ENCODE results near the gene CPN2.

Gene CPN2

GRCh38 chr3:194354315-194354714 is 3.2 kb upstream of the CPN2 start:
- no peak overlapping the region for H2AFZ ChIP-seq (ENCODE audit: low read depth, low read length, severe bottlenecking)
- no peaks in the 10 kb centered on the region for H4K20me1 ChIP-seq (ENCODE audit: low read depth, low read length)
- no peak overlapping the region for H3K4me3 ChIP-seq (ENCODE audit: insufficient read depth, low read length, poor library complexity, severe bottlenecking)
- H3K36me3 ChIP-seq (ENCODE audit: low read length) = no peaks in the 10 kb centered on the region
- H3K9me3 ChIP-seq (ENCODE audit: insufficient read depth, low read length) = no peaks in the 10 kb centered on the region
- TF ChIP-seq CTCF (IDR thresholded peaks at IDR 0.05; ENCODE audit: insufficient read depth, low read length, poor library complexity, severe bottlenecking) = no peak
- no peak for TF ChIP-seq EZH2phosphoT487 (conservative IDR thresholded peaks at IDR 0.05; ENCODE audit: low read length)
- H3K79me2 ChIP-seq (ENCODE audit: insufficient read depth, low read length) = no peaks in the 10 kb centered on the region
- H3K27ac ChIP-seq (ENCODE audit: low read depth, low read length) = no peak overlapping the region
- H3F3A ChIP-seq (ENCODE audit: insufficient read depth) = no peaks in the 10 kb centered on the region
- H3K4me2 ChIP-seq (ENCODE audit: low read depth, low read length, poor library complexity, severe bottlenecking) = no peak overlapping the region
- H3K9ac ChIP-seq (ENCODE audit: low read length) = no peak overlapping the region
- H3K27me3 ChIP-seq (ENCODE audit: low read length) = no peaks in the 10 kb centered on the region
- no peaks in the 10 kb centered on the region for H3K9me2 ChIP-seq (replicated peaks; ENCODE audit: insufficient read depth, low read length)

GRCh38 chr3:194352667-194353246 is 1.6 kb upstream of the CPN2 start:
- Histone ChIP-seq H3K27me3 (ENCODE audit: low read length) (no peaks in the 10 kb centered on the region), H3K79me2 (ENCODE audit: insufficient read depth, low read length) (no peaks in the 10 kb centered on the region), H3K9ac (ENCODE audit: low read length) (no peak overlapping the region), H3K36me3 (ENCODE audit: low read length) (no peaks in the 10 kb centered on the region), H4K20me1 (ENCODE audit: low read depth, low read length) (no peaks in the 10 kb centered on the region), H3K4me2 (ENCODE audit: low read depth, low read length, poor library complexity, severe bottlenecking) (no peak overlapping the region), H3K9me3 (ENCODE audit: insufficient read depth, low read length) (no peaks in the 10 kb centered on the region), H3K27ac (ENCODE audit: low read depth, low read length) (no peak overlapping the region), H3F3A (ENCODE audit: insufficient read depth) (no peaks in the 10 kb centered on the region), H3K9me2 (replicated peaks; ENCODE audit: insufficient read depth, low read length) (no peaks in the 10 kb centered on the region), H3K4me3 (ENCODE audit: insufficient read depth, low read length, poor library complexity, severe bottlenecking) (no peak overlapping the region), H2AFZ (ENCODE audit: low read depth, low read length, severe bottlenecking) (no peak overlapping the region)
- no peak for TF ChIP-seq CTCF (IDR thresholded peaks at IDR 0.05; ENCODE audit: insufficient read depth, low read length, poor library complexity, severe bottlenecking)
- TF ChIP-seq EZH2phosphoT487 (conservative IDR thresholded peaks at IDR 0.05; ENCODE audit: low read length) = no peak

GRCh38 chr3:194351952-194352536 is 916 bp upstream of the CPN2 start:
- TF ChIP-seq CTCF (IDR thresholded peaks at IDR 0.05; ENCODE audit: insufficient read depth, low read length, poor library complexity, severe bottlenecking) (no peak), EZH2phosphoT487 (conservative IDR thresholded peaks at IDR 0.05; ENCODE audit: low read length) (no peak)
- no peak overlapping the region for H3K4me2 ChIP-seq (ENCODE audit: low read depth, low read length, poor library complexity, severe bottlenecking)
- no peak overlapping the region for H3K9ac ChIP-seq (ENCODE audit: low read length)
- H2AFZ ChIP-seq (ENCODE audit: low read depth, low read length, severe bottlenecking) = no peak overlapping the region
- H3K27ac ChIP-seq (ENCODE audit: low read depth, low read length) = no peak overlapping the region
- H3K4me3 ChIP-seq (ENCODE audit: insufficient read depth, low read length, poor library complexity, severe bottlenecking) = no peak overlapping the region
- no peaks in the 10 kb centered on the region for H4K20me1 ChIP-seq (ENCODE audit: low read depth, low read length)
- H3K79me2 ChIP-seq (ENCODE audit: insufficient read depth, low read length) = no peaks in the 10 kb centered on the region
- no peaks in the 10 kb centered on the region for H3K9me3 ChIP-seq (ENCODE audit: insufficient read depth, low read length)
- no peaks in the 10 kb centered on the region for H3K9me2 ChIP-seq (replicated peaks; ENCODE audit: insufficient read depth, low read length)
- H3K27me3 ChIP-seq (ENCODE audit: low read length) = no peaks in the 10 kb centered on the region
- no peaks in the 10 kb centered on the region for H3F3A ChIP-seq (ENCODE audit: insufficient read depth)
- H3K36me3 ChIP-seq (ENCODE audit: low read length) = no peaks in the 10 kb centered on the region
